Erythroblast (primary cell): ENCODE data around the gene TRAPPC12.

Source experiments
- DNase-seq, 2 experiments: peaks; one replicate each; lab custom pipeline; 2025; lab: John Stamatoyannopoulos, UW
- GATA1 ChIP-seq: IDR thresholded peaks from 2 replicates; pipeline ENCODE4 v1.6.1; 2011; ENCODE audit warnings: low read depth, mild to moderate bottlenecking, control low read depth, low read length, moderate library complexity
- POLR2A ChIP-seq: IDR thresholded peaks from 2 replicates; pipeline ENCODE4 v1.6.1; 2011; ENCODE audit warnings: mild to moderate bottlenecking, low read length

Gene TRAPPC12

GRCh38 chr2:3475771-3476170, 96.3 kb downstream of the TRAPPC12 start:
- no peak for TF ChIP-seq POLR2A
- TF ChIP-seq GATA1: no peak
- DNase-seq: no peak

GRCh38 chr2:3476321-3476984, 97.0 kb downstream of the TRAPPC12 start:
- DNase-seq: no peak
- no peak for TF ChIP-seq GATA1
- no peak for TF ChIP-seq POLR2A

- TF ChIP-seq POLR2A (no peak), GATA1 (no peak)
- DNase-seq: no peak
These were observed 97.5 kb downstream of the TRAPPC12 start for GRCh38 chr2:3476985-3477327.

- TF ChIP-seq GATA1: no peak
- TF ChIP-seq POLR2A: no peak
- DNase-seq: no peak
These were observed 99.4 kb downstream of the TRAPPC12 start for GRCh38 chr2:3478846-3479385.

- no peak for DNase-seq
- no peak for TF ChIP-seq POLR2A
These were observed 100.2 kb downstream of the TRAPPC12 start for GRCh38 chr2:3479430-3480320.

- no peak for DNase-seq
- TF ChIP-seq POLR2A (no peak), GATA1 (no peak)
These were observed 101.0 kb downstream of the TRAPPC12 start for GRCh38 chr2:3480352-3481010.

GRCh38 chr2:3481011-3481400, 101.5 kb downstream of the TRAPPC12 start:
- no peak for DNase-seq
- TF ChIP-seq GATA1: no peak
- TF ChIP-seq POLR2A: no peak

GRCh38 chr2:3481736-3482362, 102.4 kb downstream of the TRAPPC12 start:
- no peak for TF ChIP-seq GATA1
- no peak for TF ChIP-seq POLR2A
- DNase-seq: no peak

- TF ChIP-seq POLR2A: no peak
- TF ChIP-seq GATA1: no peak
- no peak for DNase-seq
These were observed 102.9 kb downstream of the TRAPPC12 start for GRCh38 chr2:3482363-3482821.

GRCh38 chr2:3483227-3483985, 103.9 kb downstream of the TRAPPC12 start:
- no peak for TF ChIP-seq GATA1
- TF ChIP-seq POLR2A: no peak
- no peak for DNase-seq

GRCh38 chr2:3483986-3484960, 104.8 kb downstream of the TRAPPC12 start:
- no peak for DNase-seq
- TF ChIP-seq GATA1: no peak
- TF ChIP-seq POLR2A: no peak

- TF ChIP-seq GATA1 (no peak), POLR2A (no peak)
These were observed 105.7 kb downstream of the TRAPPC12 start for GRCh38 chr2:3485166-3485565.

More at GRCh38 chr2:3485166-3485565, 105.7 kb downstream of the TRAPPC12 start:
- DNase-seq: no peak
